HG02610 (cell line): ENCODE data around the gene SRPK2.

Experiments
- ATAC-seq: cut with Tn5 transposase; IDR thresholded peaks from one replicate; pipeline ENCODE4 v1.9.1; 2021; ENCODE audit warnings: mild to moderate bottlenecking, moderate library complexity; ENCODE audit not compliant: unreplicated experiment

Gene SRPK2

DNA sequence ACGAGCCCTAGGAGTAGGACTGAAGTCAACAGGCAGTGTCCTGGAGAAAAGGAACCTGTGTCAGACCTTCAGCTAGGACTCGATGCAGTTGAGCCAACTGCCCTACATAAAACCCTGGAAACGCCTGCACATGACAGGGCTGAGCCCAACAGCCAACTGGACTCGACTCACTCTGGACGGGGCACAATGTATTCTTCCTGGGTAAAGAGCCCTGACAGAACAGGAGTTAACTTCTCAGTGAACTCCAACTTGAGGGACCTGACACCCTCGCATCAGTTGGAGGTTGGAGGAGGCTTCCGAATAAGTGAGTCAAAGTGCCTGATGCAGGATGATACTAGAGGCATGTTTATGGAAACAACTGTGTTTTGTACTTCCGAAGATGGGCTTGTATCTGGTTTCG, 281.3 kb downstream of the SRPK2 start:
- no peak for ATAC-seq

DNA sequence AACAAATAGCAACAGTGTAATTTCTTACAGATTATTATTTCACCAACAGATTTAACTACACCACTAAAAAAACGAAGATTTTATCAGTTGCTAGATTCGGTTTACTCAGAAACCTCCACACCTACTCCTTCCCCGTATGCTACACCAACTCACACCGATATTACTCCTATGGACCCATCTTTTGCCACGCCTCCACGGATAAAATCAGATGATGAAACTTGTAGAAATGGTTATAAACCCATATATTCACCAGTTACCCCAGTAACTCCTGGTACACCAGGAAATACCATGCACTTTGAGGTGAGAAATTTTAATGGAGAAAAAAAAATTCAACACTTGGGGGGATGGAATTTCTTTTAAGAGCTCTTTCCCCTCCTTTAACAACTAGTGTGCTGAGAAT, 282.2 kb downstream of the SRPK2 start:
- no peak for ATAC-seq

DNA sequence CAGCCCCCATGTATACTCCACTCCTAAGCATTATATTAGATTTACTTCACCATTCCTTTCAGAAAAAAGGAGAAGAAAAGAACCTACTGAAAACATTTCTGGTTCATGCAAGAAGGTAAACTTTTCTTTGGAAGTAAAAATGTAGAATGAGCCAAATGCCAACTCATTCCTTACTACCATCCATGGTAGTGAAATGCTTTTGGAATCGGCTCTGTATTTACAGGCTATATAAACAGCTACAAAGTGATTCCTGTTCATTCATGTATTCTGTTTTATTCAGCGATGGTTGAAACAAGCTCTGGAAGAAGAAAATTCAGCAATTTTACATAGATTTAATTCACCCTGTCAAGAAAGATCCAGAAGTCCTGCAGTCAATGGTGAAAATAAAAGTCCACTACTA, 283.1 kb downstream of the SRPK2 start:
- no peak for ATAC-seq

DNA sequence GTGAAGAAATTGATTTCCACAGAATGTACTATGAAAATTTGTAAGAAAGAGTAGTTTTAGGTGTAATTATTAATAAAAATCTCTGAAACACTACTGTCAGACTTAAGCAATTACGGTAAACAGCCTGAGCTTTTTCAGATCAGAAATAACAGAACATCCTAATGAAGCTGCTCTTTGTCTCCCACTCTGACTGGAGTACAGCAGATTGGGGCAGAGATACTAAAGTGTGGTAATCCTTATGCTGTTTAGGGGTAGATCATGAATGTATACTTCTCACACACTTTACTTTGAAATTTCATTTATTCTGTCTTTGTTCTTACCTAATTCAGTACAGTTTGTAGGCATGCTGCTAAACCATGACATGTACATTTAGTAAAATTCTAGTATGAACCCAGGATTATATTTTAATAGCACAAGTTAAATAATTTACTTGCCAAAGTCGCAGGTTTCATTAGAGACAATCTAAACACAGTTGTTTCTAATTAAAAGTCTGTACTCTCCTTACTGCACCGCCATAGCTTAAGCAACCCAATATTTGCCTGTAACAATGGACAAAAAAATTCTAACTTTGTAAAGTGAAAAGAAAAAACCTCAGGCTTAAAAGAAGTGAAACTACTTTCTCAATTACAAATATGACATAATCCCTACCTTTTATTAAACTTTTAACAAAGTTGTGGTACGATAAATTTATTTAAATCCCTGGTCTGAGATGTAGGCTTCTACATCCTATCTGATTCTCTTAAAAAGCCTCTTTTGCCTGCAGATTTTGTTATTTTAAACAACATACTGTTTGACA, 286.0 kb downstream of the SRPK2 start:
- ATAC-seq = no peak

DNA sequence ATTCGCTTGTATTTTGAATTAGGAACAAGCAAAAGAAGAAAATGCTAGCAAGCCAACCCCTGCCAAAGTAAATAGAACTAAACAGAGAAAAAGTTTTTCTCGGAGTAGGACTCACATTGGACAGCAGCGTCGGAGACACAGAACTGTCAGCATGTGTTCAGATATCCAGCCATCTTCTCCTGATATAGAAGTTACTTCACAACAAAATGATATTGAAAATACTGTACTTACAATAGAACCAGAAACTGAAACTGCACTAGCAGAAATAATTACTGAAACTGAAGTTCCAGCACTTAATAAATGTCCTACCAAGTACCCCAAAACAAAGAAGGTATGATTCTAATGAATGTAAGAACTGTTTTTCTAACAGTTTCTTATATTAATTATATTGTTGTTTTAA, 286.9 kb downstream of the SRPK2 start:
- ATAC-seq = no peak

DNA sequence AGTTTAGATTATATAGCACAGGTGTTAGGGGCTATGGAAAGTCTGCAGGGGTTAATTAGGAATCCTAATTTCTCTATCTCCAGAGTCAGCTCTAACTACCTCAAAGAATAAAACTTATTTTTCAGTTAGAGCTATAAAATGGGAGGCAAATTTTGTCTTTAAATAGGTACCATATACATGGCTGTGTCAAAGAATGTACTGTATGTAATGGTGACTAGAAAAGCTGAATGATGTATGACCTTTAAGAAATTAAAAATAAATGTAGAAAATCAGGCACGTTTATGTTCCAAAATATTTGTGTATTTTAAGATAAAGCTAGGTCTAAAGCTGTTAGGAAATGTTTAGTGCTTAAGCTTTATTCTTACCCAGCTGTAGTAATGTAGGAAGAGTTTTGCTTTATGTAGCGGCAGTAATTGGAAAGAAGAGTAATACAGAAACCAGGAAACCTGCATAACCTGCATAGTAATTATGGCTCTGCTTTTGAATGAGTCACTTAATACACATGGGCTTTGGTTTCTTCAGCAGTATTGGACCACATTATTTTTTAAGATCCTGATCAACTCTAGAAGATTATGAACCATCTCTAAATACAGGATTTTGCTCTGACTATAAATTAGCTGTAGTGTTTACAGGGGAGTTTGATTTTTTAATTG, 289.7 kb downstream of the SRPK2 start:
- peak; percentile 90 for ATAC-seq

DNA sequence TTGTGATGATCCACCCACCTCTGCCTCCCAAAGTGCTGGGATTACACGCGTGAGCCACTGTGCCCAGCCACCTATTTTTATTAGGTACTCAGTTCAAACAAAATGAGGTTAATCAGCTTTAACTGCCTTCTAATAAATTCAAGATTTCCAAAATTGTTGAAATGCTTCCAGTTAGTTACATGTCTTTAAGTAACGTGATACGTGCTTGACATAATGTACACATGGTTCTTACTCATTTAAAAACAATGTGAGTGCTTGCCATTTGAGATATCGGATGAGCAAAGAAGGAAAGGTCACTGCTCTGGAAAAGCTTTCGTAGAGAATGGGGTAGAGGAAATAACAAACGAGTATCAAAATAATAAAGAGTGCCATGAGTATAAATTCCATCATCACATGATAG, 291.1 kb downstream of the SRPK2 start:
- ATAC-seq = no peak

DNA sequence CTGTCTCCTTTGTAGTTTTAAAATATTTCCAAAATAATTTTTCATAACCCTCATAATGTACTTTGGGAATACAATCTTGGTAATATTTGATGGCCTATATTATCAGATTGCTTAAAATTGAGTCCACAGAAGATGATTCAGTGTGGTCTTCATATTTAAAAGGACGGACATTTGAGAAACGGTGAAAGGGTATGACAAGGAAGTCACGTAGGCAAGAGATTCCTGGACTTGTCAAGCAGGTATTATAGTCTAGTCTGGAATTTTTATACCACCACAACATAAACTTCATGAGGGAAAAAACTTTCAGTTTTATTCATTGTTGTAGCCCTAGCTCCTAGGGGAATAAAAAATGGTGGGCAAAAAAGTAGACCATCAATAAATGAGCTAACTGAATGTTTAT, 292.4 kb downstream of the SRPK2 start:
- no peak for ATAC-seq

DNA sequence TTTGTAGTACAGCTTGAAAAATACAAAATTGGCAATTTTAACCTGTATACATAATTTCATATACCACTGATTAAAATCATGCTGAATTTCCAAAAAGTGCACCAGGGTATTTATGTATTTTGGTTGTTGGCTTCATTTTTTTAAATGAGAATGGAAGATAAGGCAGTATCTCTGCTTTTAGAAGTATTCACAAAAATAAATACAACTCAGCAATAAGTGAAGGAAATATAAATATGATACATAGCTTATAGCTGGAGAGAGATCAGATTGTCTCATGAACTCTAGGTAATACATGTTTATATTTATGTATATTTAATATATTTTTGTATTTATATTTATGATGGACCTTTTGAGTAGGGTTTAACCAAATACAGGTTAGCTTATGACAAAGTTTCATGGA, 293.8 kb downstream of the SRPK2 start:
- no peak for ATAC-seq

DNA sequence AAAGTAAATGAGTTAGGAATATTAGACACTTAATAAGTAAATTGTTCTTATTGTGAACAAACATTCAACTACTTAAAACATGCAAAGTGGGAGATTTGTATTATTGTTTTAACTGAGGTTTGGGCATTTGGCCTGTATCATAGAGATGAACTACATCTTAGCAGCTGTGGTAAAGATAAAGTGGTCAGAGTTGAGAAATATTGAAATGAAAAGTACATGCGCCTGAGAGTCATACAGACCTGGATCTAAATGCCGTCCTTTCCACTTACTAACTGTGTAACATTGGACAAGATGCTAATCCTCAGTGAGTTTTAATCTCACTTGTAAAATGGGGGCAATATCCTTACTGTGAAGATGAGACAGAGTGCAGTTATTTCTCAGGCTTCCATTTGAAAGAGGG, 300.3 kb downstream of the SRPK2 start:
- ATAC-seq = no peak

DNA sequence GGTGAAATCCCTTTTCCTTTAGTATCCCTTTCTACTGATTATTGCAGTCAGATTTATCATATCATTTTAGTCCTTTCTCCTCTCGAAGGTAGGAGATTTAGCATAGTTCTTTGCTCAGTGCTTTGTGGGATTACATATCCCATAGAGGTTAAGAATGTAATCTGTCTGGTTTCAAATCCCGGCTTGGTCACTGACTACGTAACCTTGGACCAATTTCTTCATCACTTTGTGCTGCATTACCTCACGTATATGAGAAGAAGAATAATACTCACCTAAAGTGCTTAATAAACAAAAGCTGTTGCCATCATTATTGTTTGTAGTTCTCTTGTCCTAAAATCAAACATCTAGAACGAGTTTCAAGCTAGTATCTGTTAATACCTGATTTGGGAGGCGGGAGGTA, 300.7 kb downstream of the SRPK2 start:
- no peak for ATAC-seq

DNA sequence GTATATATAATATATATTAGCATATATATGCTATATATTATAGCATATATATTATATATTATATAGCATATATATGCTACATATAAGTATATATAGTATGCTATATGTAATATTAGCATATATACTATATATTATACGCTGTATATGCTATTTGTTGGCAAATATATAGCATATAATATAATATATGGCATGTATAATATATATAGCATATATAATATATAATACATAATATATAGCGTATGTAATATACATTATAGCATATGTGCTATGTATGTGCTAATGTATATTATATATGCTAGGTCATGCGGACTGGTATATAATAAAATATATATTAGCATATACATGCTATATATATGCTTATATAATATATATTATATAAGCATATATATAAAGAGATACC, 301.9 kb downstream of the SRPK2 start:
- ATAC-seq = no peak

DNA sequence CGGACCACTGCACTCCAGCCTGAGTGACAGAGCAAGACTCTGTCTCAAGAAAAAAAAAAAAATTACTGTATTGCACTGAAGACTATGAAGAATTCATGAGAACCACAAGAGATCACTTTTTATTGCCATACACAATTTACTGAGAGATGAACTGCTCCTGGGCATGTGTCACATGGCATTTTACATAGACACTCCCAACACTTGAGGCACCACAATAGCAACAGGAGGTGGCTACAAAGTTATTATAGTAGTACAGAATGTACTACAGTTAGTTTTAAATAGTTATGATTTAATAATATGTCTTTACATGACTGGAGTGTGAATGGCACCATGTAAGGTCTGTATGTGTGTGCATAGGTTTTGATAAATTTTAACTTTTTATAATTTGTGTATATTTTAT, 304.1 kb downstream of the SRPK2 start:
- no peak for ATAC-seq

DNA sequence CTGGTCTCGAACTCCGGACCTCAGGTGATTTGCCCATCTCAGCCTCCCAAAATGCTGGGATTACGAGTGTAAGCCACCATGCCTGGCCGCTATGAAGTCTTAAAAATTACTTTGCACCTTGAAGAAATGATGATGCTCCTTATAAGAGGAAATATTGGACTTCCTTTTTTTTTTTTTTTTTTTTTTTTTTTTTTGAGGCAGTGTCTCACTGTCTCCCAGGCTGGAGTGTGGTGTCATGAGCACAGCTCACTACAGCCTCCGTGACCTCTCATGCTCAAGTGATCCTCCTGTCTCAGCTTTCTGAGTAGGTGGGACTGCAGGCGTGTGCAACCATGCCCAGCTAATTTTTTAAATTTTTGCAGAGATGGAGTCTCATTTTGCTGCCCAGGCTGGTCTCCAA, 309.4 kb downstream of the SRPK2 start:
- no peak for ATAC-seq

DNA sequence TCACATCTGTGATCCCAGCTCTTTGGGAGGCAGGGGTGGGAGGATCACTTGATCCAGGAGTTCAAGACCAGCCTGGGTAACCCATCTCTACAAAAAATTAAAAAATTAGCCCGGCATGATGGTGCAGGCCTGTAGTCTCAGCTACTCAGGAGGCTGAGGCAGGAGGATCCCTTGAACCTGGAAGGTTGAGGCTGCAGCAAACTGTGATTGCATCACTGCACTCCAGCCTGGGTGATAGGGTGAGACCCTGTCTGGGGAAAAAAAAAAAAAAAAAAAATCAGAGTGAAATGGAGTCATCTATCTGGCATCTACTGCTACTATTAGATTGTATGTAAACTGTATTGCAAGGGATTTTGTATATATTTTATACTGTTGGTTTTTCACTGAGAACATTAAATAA, 315.6 kb downstream of the SRPK2 start:
- ATAC-seq = no peak

DNA sequence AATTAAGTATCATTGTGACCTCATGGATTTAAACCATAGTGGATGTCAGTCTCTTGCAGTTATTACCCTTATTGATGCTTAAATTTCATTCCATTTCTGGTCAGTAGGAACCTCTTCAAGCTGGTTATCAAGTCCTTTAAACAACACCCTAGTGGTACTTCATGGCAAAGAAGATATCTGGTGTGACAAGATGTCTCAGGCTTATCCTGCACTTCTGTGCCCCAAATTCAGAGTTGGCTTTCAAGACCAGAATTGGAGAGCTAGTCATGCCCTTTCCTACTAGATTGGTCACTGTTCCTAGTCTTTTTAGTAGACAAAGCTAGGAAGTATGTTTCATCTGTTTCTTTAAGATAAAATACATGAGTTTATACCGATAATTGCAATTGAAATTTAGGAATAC, 319.8 kb downstream of the SRPK2 start:
- ATAC-seq = no peak

DNA sequence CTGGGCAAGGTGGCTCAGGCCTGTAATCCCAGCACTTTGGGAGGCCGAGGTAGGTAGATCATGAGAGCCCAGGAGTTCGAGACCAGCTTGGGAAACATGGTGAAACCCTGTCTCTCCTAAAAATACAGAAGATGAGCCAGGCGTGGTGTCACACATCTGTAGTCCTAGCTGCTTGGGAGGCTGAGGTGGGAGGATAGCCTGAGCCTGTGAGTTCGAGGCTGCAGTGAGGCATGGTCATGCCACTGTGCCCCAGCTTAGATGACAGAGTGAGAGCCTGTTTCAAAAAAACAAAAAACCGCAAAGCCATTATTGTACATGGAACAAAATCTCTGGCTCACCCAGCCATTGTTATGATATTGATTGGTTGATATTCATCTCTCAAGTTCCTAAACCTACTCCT, 321.0 kb downstream of the SRPK2 start:
- no peak for ATAC-seq
